ENCODE data around the gene HDGFL2.

Gene HDGFL2

GRCh38 chr19:4454747-4455718, 17.1 kb upstream of the HDGFL2 start:
- H3K4me3 ChIP-seq (ENCODE audit: low read length) = no peak overlapping the region
- no peaks in the 10 kb centered on the region for H3F3A ChIP-seq (ENCODE audit: control insufficient read depth, insufficient read depth)
- no peak overlapping the region for H3K4me2 ChIP-seq (ENCODE audit: low read length)
- H3K79me2 ChIP-seq (ENCODE audit: control insufficient read depth, low read length) = peaks cover 12% of the 10 kb centered on the region
- H4K20me1 ChIP-seq (ENCODE audit: control insufficient read depth, insufficient read depth, low read depth, low read length) = 0 out of 2 replicates have a peak, but pooled peaks cover 5% of the 10 kb centered on the region
- H3K9me3 ChIP-seq (ENCODE audit: control insufficient read depth, insufficient read depth, low read length) = no peaks in the 10 kb centered on the region
- H3K27me3 ChIP-seq (ENCODE audit: control insufficient read depth, low read length) = no peaks in the 10 kb centered on the region
- peaks cover 8% of the 10 kb centered on the region for H3K36me3 ChIP-seq (ENCODE audit: control insufficient read depth, low read length)
- no peaks in the 10 kb centered on the region for H3K9me2 ChIP-seq (replicated peaks; ENCODE audit: control insufficient read depth, low read length)
- TF ChIP-seq EZH2phosphoT487 (IDR thresholded peaks at IDR 0.05; ENCODE audit: borderline replicate concordance, low read length) (no peak), CTCF (IDR thresholded peaks at IDR 0.05; ENCODE audit: low read depth, low read length, poor library complexity, severe bottlenecking) (no peak)
- H3K27ac ChIP-seq (ENCODE audit: low read depth, low read length) = no peak overlapping the region
- H3K4me1 ChIP-seq (ENCODE audit: control insufficient read depth, low read length) = peaks cover 18% of the 10 kb centered on the region

- Histone ChIP-seq H3K9me3 (ENCODE audit: control insufficient read depth, insufficient read depth, low read length) (no peaks in the 10 kb centered on the region), H3K4me2 (ENCODE audit: low read length) (peak overlapping the region; percentile 97), H3K9me2 (replicated peaks; ENCODE audit: control insufficient read depth, low read length) (no peaks in the 10 kb centered on the region), H3K27ac (ENCODE audit: low read depth, low read length) (no peak overlapping the region), H3K4me1 (ENCODE audit: control insufficient read depth, low read length) (peaks cover 18% of the 10 kb centered on the region), H3K4me3 (ENCODE audit: low read length) (peak overlapping the region; percentile 91), H3F3A (ENCODE audit: control insufficient read depth, insufficient read depth) (no peaks in the 10 kb centered on the region), H3K36me3 (ENCODE audit: control insufficient read depth, low read length) (peaks cover 8% of the 10 kb centered on the region), H4K20me1 (ENCODE audit: control insufficient read depth, insufficient read depth, low read depth, low read length) (0 out of 2 replicates have a peak, but pooled peaks cover 5% of the 10 kb centered on the region), H3K79me2 (ENCODE audit: control insufficient read depth, low read length) (peaks cover 12% of the 10 kb centered on the region), H3K27me3 (ENCODE audit: control insufficient read depth, low read length) (no peaks in the 10 kb centered on the region)
- TF ChIP-seq CTCF (IDR thresholded peaks at IDR 0.05; ENCODE audit: low read depth, low read length, poor library complexity, severe bottlenecking) (no peak), EZH2phosphoT487 (IDR thresholded peaks at IDR 0.05; ENCODE audit: borderline replicate concordance, low read length) (no peak)
These were observed 16.2 kb upstream of the HDGFL2 start for GRCh38 chr19:4455719-4456475.

GRCh38 chr19:4456476-4456842, 15.6 kb upstream of the HDGFL2 start:
- Histone ChIP-seq H3K4me2 (ENCODE audit: low read length) (peak overlapping the region; percentile 97), H3K27me3 (ENCODE audit: control insufficient read depth, low read length) (no peaks in the 10 kb centered on the region), H3K4me3 (ENCODE audit: low read length) (peak overlapping the region; percentile 91), H3K9me2 (replicated peaks; ENCODE audit: control insufficient read depth, low read length) (no peaks in the 10 kb centered on the region), H3K36me3 (ENCODE audit: control insufficient read depth, low read length) (peaks cover 8% of the 10 kb centered on the region), H4K20me1 (ENCODE audit: control insufficient read depth, insufficient read depth, low read depth, low read length) (0 out of 2 replicates have a peak, but pooled peaks cover 5% of the 10 kb centered on the region), H3K9me3 (ENCODE audit: control insufficient read depth, insufficient read depth, low read length) (no peaks in the 10 kb centered on the region), H3F3A (ENCODE audit: control insufficient read depth, insufficient read depth) (no peaks in the 10 kb centered on the region), H3K27ac (ENCODE audit: low read depth, low read length) (no peak overlapping the region), H3K4me1 (ENCODE audit: control insufficient read depth, low read length) (peaks cover 18% of the 10 kb centered on the region), H3K79me2 (ENCODE audit: control insufficient read depth, low read length) (peaks cover 12% of the 10 kb centered on the region)
- TF ChIP-seq CTCF (IDR thresholded peaks at IDR 0.05; ENCODE audit: low read depth, low read length, poor library complexity, severe bottlenecking) = no peak
- no peak for TF ChIP-seq EZH2phosphoT487 (IDR thresholded peaks at IDR 0.05; ENCODE audit: borderline replicate concordance, low read length)

Data from DOHH2 (cell line).